Caki2 (cell line): ENCODE data around the gene SLC38A2. TPM values are rescaled to one million over a fixed set of nuclear protein-coding genes. Genes with fewer than 3 reads are reported as not detected.
"Not testable (repeated sequence)": the region's sequence is repeated elsewhere in the genome, so short reads cannot be mapped to it uniquely, and the experiment has no call there.

Source experiments
- DNase-seq: peaks from one replicate; pipeline ENCODE4 v3.0.0-alpha.2; 2015; ENCODE audit warnings: low read depth
- in situ Hi-C: cut with HindIII; loops from 2 replicates; pipeline ENCODE4 v1.10.0; 2016; ENCODE audit warnings: low sequenced_read_pairs, low pct_unique_long_range_greater_than_20kb, mixed read lengths
- total RNA-seq: library from RNA; depleted of rRNA; stranded (reverse); fragments of >200 nt; shearing (Covaris generic); gene quantifications from 2 replicates; pipeline ENCODE4 v1.2.3, GENCODE V29; 2014; ENCODE audit warnings: low replicate concordance

SLC38A2 gene
- total RNA-seq, 1 experiment from 2014 or later, result 80.3 TPM

DNA sequence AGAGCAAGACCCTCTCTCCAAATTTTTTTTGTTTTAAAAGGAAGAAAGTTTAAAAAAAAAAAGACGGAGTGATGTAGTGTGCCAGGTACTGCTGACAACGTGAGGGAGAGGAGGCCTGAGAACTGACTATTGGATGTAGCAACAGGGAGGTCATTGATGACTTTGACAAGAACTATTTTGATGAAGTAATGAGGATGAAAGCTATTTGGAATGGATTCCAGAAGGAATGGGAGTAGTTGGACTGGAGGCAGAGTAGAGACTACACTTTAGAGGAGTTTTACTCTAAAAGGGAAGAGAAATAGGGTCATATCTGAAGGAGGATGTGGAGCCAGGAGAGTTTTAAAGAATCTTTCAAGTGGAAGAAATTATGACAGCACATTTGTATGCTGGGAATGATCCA, 27.8 kb upstream of the SLC38A2 start:
- in situ Hi-C loops, result no loop called here
- no peak for DNase-seq

DNA sequence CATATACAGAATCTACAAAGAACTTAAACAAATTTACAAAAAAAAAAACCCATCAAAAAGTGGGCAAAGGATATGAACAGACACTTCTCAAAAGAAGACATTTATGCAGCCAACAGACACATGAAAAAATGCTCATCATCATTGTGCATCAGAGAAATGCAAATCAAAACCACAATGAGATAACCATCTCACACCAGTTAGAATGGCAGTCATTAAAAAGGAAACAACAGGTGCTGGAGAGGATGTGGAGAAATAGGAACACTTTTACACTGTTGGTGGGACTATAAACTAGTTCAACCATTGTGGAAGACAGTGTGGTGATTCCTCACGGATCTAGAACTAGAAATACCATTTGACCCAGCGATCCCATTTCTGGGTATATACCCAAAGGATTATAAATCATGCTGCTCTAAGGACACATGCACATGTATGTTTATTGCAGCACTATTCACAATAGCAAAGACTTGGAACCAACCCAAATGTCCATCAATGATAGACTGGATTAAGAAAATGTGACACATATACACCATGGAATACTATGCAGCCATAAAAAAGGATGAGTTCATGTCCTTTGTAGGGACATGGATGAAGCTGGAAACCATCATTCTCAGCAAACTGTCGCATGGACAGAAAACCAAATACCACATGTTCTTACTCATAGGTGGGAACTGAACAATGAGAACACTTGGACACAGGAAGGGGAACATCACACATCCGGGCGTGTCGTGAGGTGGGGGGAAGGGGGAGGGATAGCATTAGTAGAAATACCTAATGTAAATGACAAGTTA, 27.1 kb upstream of the SLC38A2 start:
- in situ Hi-C loops, DNase-seq: not testable (repeated sequence)

DNA sequence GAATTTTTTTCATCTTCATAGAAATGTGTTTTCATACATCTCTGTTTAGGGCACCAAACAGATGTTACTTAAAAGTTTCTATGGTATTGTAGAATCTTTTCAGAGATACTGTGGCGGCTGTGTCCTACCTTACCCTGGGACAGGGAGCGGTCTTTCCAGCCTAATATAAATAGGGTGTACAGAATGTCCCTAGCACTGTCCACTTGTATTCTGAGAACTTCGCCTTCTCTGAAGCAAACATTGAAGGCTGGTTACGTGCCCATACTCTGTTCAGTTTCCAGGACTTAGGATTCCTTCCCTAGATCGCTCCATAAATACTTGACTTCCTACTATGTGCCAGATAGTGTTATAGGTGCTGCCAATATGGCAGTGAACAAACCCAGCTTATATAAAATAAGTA, 24.3 kb upstream of the SLC38A2 start:
- in situ Hi-C loops, result no loop called here

DNA sequence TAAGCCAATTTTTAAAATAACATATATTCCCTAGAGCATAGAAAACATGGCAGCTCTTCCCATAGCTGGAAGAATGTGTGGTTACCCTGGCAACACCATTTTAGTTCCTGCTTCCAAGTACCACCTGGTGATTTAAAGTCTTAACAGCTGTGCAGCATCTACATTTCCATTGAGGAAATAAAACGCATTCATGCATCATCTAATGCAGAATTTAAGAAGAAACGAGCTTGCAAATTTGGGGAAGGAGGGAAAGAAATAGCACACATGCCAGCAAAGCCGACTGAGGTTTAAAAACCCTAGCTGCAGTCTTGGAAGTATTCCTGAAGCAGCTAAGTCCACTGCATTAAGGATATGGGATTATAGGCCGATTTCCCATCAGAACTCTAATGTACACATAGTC, 22.8 kb upstream of the SLC38A2 start:
- no peak for DNase-seq
- in situ Hi-C loops, result no loop called here

More for the DNA sequence above, 24.3 kb upstream of the SLC38A2 start:
- no peak for DNase-seq

DNA sequence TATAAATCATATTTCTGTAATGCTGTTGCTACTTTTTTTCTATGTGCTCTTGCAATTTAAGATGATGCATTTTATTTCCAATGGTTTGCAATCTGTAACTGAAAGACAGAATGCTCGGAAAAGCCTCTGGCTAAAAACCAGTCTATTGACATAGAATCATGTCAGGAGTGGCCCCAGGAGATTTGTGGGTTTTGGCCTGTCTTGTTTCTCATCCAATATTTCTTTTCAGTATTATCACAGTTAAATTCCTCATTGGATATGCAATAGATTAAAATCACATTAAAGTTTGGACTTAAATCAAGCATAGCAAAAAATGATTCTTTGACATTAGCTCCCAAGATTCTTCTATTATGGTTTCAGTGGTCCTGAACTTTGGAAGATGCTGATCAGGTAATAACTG, 19.1 kb upstream of the SLC38A2 start:
- in situ Hi-C loops, result no loop called here
- no peak for DNase-seq

DNA sequence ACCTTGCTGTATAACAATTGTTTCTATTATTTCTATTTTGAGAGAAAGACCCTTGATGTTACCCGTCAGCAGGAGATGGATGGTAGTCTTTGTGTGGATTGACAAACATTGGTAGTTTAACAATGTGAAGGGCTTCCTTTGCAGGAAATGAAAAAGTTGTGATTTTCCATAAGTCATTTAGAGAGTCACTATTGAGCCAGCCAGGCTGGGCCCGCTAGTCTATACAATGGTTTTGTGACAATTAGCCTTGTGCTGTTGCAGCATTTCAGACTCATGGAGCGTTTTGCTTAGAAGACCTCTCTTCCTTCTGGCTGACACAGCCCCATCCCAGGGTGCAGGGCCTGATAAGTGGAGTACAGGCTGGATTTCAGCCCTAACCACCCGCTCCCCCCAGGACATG, 18.3 kb upstream of the SLC38A2 start:
- in situ Hi-C loops, result no loop called here
- no peak for DNase-seq

DNA sequence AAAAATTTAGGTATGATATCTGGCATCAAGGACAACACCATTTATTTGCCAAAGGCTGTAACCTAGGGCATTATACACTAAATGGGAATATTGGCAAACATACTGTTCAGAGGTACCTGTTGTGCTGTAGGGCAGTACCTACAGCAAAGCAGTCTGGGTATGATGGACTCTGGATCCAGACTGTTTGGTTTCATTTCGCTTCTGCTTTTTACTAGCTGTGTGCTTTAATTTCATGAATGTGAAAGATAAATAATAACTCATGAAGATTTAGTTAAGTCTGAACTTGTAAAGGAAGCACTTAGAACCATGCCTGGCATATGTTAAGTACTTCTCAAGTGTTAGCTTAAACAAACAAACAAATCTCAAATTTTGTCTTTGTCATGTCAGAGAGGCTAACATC, 17.7 kb upstream of the SLC38A2 start:
- no peak for DNase-seq
- in situ Hi-C loops, result no loop called here

DNA sequence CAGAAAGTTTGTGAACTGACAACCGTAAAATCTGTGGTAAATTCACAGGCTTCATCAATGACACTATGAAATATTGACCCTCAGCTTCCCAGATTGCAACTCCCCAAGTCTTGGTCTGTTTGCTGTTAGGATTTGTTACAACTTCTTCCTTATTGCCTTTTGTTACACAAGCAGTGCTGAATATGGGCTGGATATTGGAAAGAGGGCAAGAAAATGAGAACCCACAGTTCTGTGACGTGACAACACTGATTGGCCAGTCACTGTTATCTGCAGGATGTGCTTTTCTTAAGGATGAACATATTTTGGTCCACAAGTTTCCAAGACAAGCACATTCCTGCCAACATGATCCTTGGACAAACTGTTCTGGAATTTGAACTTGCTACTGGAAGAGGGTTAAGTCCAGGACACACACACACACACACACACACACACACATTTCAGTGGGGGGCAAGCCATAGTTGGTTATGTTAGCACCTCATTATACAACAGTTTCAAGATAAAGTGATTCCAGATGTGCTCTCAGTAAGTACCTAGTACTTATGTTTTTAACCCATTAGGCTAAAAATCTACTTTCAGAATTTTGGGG, 16.6 kb upstream of the SLC38A2 start:
- in situ Hi-C loops, result no loop called here
- DNase-seq, result no peak

DNA sequence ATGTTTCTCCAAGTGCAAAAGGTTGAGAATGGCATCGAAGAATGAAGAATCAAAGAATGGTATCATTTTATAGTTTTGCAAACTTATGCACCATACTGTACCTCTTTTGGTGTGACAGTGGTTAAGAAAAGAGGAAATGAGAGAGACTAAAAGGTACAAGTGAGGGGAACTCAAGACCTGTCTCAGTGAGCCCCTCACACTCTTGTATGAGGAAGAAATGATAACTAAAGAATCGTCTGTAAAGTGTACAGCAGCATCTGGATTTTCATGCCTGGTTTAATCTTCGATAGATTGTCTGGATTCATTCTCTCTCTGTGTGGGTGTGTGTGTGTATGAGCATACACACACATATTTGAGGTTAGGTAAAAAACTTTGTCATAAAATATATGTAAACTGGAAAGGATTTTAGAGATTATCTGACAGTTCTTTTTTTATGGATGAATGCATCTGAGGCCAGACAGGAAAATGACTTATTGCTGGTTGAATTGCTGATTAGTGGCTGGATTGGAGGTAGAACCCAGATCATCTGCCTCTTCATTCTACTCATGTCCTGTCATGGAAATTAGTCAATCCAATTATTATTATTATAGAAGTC, 16.0 kb upstream of the SLC38A2 start:
- peak; percentile 65 for DNase-seq
- in situ Hi-C loops, result no loop called here

DNA sequence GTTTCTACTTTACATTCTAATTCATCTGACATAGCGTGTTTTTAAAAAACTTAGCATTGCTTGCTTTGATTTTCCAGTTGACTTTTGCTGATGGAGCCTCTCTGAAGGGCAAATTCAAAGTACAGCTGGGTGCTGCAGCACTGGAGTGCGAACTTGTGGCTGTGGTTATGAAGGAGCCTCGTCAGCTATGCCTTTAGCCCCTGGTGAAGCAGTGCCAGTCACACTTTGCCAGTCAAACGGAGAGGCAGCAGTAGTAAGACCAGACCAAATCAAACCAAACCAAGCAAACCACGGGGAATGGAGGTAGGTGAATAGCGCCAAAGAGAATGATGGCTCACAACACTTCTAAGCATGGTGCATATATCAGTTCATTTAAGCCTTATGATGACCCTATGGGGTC, 15.1 kb upstream of the SLC38A2 start:
- DNase-seq, result peak; percentile 43
- in situ Hi-C loops, result no loop called here

DNA sequence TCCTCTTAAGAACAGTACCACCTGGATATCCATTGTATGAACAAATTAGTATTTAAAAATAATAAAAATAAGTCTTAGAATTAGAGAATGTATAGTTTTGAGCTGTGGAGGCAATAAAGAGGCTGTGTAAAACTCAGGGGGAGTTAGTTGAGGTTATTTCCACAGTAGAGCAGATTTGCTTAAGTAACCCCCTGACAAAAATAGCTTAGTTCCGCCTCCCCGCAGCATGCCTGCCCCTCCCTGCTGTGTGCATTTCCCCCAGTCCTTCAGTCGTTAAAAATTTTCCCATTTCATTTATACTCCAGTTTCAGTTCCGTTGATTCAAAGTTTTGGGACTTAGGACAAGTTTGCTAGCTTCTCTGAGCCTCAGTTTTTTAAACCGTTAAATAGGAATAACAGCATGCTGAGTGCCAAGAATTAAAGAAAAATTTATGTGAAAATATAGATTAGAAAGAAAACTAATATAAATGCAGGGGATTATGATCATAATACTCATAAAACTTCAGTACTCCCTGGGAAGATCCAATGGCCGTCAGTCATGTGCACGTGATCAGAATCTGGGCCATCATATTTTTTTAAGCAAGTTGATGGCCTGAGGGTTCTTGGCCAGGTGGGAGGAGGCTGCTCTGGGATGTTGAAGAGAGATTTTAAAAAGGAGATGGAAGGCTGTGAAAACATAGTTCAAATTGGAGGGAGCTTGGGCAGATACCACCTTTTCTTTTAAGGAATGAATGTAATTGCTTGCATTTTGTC, 14.5 kb upstream of the SLC38A2 start:
- in situ Hi-C loops, result no loop called here
- DNase-seq, result peak; percentile 32

DNA sequence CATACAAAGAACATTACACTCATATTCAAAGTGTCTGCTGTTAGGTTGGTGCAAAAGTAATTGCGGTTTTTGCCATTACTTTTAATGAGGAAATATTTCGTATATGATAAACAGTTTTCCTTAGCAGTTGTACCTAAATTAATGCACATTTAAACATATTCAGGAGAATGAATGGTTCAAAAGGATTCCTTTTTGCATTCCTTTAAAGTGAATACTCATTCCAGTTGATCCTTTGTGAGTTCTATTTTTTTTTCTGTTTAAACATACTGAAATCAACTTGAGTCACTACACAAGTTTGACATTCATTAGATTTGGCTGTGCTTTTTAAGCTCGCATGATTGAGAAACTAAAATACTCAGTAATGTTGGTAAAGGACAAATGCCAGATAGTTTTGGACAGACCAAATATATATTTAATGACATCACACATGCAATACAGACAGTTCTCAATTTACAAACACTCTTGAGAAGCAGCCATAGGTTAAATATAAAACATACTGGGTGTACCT, 13.8 kb upstream of the SLC38A2 start:
- peak; percentile 84 for DNase-seq
- in situ Hi-C loops, result no loop called here

DNA sequence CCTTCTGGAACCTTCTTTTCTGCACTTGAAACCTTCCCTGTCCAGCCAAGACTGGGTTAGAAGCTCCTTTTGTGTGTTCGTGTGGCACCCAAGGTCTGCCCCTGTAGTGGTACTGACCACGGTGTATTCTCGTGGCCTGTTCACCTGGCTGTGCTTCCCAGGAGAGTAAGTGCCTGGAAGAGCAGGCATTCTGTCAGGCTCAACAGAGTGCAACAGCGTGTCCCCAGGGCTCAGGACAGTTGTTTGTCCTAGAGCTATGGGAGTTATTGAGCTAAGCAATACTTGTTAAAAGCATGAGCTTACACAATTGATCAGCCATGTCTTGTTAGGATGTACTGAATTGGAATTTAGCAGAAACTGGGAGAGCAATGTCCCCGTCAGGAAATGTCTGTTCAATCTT, 12.9 kb upstream of the SLC38A2 start:
- in situ Hi-C loops, result no loop called here
- peak; percentile 29 for DNase-seq

DNA sequence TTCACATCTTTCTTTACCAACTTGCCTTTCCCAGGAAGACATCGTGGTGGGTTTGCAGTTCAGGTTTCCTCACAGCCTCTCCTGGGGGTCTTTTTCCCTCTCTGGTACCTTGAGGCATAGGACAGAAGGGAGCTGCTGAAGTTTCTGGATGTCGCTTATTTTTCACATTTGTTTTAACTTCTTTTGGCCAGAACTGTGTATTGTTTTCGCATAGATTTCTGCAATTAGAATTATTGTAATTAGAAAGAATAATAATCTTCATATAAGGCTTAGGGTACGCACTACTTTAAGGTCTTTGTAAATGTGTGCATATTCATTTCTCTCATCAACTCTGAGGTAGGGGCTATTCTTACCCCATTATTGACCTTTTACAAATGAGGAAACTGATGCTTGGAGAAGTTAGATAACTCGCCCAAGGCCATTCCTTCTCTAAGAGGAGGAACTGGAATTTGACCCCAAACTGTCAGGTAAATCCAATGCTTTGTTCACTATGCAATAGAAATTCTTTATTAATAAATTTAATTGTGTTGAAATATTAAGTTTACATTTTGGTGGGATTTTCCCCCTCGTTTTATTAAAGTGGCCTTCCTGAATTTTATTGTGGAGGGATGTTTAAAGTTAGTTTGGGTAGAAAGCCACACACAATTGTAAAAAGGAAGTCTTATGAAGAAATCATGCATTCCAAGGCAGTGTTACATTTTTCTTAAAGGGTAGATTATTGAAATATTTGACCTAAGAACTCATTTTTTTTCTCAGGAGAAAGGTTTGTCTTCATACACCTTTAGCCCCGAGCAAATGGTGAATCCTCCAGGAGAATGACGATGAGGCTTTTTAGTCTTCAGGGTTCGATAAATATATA, 12.1 kb upstream of the SLC38A2 start:
- DNase-seq, result no peak
- in situ Hi-C loops, result no loop called here

DNA sequence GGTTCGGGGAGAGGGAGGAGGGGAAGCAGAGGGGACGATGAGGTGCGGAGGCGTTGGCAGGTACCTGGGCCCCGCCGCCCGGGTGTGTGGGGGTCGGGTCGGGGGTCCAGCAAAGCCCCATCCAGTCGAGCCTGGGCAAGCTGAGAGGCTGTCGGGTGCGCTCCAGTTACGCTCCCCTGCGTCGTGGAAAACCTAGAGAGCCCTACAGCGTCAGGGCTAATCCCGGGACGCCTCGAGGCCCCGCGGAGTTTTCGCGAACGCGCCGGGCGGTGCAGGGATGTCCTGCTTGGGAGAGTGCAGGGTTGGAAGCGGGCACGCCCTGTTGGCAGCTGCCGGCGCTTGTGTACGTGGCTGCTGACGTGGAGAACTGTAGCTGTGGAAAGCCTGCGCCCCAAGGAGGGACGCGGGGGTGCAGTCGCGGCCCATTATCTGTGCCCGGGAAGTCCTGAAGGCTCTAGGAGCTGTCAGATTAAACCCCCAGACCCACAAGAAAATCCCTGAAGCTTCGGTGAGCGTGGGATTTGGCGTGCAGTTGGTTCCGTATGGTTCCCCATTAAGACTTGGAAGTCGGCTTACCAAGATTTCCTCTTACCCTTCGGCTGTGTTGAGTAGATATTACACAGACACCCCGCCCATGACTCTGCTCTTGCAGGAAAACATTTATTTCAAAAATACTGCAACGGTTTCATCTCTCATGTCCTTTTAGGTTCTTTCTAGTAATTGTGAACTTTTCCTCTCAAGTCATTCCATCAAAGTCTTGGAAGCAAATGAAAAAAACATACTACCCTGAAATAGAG, 11.3 kb upstream of the SLC38A2 start:
- peak; percentile 86 for DNase-seq
- in situ Hi-C loops, result no loop called here

DNA sequence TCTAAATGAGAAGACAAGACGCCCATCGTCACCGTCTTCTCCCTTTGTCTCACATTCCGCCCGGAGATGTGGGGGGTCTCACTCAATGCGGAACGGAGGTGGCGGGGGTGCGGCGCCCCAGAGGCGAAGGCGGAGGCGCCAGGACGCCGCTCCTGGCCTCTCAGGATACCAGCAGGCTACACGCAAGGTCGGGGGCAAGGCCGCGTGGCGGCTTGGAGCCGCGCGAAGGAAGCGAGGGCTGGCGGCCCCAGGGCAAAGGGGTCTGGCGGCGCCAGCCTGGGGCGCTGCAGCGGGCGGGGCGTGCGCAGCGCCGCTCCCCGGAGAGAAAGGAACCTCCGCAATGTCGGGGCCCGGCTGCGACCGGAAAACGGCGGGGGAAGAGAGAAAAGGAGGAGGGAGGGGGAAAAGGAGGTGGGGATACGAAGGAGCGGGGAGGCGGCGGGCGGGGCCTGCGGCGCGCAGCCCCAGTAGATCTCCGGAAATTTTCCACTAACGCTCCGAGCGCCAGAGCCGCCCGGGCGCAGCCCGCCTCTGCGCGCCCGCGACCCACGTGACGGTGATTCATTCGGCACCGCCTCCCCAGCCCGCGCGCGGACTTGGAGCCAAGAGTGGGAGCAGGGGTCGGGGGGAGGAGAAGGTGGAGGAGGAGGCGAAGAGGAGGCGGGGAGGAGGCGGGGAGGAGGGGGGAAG, 10.5 kb upstream of the SLC38A2 start:
- in situ Hi-C loops, result no loop called here
- peak; percentile 98 for DNase-seq
